Stimulated activated naive B cell treated with anti-CD40 and anti-IgM and Interleukin-4, amounts not matched to agents 10 μg/mL and 1 μg/mL and 100 μg/mL, for 72 hours (primary cell): Measurements from ENCODE around the gene MYBPC2.

ENCODE experiments used
- ATAC-seq, 2 donors: fragments of 150-1000 bp; cut with Tn5 transposase; replicated peaks; 2 replicates each; pipeline ENCODE4 v1.10.0; 2021; ENCODE audit warnings: moderate library complexity in 1 of 2
- DNase-seq: peaks from one replicate; pipeline ENCODE4 v3.0.0; 2021
- H3K27ac Mint-ChIP-seq: one replicate; pipeline ENCODE4 v1.8.0; 2022; ENCODE audit warnings: mild to moderate bottlenecking, mixed read lengths
- H3K27me3 Mint-ChIP-seq, 2 donors: one replicate each; pipeline ENCODE4 v1.8.0; 2022; ENCODE audit warnings: mixed read lengths in 2 of 2
- H3K36me3 Mint-ChIP-seq, 2 donors: one replicate each; pipeline ENCODE4 v1.8.0; 2022; ENCODE audit warnings: mixed read lengths in 2 of 2, mild to moderate bottlenecking in 1 of 2
- H3K4me1 Mint-ChIP-seq, 2 donors: one replicate each; pipeline ENCODE4 v1.8.0; 2022; ENCODE audit warnings: mixed read lengths in 2 of 2, mild to moderate bottlenecking in 1 of 2
- H3K4me3 Mint-ChIP-seq, 2 donors: one replicate each; pipeline ENCODE4 v1.8.0; 2022; ENCODE audit warnings: mild to moderate bottlenecking in 2 of 2, mixed read lengths in 2 of 2, moderate library complexity in 1 of 2
- H3K9me3 Mint-ChIP-seq, 2 donors: one replicate each; pipeline ENCODE4 v1.8.0; 2022; ENCODE audit warnings: mixed read lengths in 2 of 2, mild to moderate bottlenecking in 1 of 2

The MYBPC2 gene

DNA sequence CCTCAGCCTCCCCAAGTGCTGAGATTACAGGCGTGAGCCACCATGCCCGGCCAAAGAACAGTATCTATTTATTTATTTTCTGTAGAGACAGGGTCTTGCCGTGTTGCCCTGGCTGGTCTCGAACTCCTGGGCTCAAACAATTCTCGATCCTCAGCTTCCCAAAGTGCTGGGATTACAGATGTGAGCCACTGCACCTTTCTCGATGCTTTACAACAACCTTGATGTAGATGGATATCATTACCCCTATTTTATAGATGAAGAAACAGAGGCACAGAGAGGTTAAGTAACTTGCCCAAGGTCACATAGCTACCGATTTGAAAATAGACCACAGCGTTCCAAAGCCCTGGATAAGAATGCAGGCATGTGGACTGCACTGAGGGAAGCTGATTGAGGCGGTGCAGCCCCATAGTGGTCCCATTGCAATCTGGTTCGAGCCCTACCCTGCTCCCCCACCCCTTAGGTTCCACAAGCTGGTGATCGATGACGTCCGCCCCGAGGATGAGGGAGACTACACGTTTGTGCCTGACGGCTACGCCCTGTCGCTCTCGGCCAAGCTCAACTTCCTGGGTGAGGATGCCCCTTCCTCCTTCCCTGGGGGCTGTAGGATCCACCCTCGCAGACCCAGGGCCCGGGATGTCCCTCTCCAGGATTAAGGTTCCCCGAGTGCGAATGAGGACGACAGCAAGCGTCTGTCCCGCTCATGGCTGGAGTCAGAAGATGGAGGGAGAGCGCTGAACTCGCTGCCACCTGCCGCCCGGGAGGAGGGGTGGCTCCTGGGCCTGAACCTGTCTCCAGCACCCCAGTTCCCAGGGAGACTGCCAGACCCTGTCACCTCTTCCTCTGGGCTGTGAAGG, 17.9 kb downstream of the MYBPC2 start:
- H3K9me3 Mint-ChIP-seq = no peaks in the 10 kb centered on the region
- peaks cover 16 to 17% of the 10 kb centered on the region in 2 donors for H3K36me3 Mint-ChIP-seq
- H3K27ac Mint-ChIP-seq = no peak overlapping the region
- no peak for ATAC-seq
- no peak overlapping the region for H3K4me3 Mint-ChIP-seq
- no peak for DNase-seq
- peaks cover 6 to 9% of the 10 kb centered on the region in 2 donors for H3K4me1 Mint-ChIP-seq
- H3K27me3 Mint-ChIP-seq = no peaks in the 10 kb centered on the region

DNA sequence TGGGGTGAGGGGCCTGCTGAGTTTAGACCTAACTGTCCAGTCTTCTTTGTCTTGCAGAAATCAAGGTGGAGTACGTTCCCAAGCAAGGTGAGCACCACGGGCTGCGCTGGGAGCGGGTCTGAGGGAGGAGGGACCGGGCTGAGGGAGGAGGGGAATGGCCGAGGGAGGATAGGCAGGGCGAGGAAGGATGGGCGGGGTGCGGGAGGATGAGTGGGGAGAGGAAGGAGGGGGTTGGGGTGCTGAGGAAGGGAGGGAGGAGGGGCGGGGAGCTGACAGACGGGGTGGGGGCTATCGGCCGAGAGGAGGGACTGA, 18.5 kb downstream of the MYBPC2 start:
- DNase-seq (no peak), ATAC-seq (no peak)
- peaks cover 0 to 5% of the 10 kb centered on the region in 2 donors for H3K9me3 Mint-ChIP-seq
- H3K36me3 Mint-ChIP-seq = peaks cover 18 to 19% of the 10 kb centered on the region in 2 donors
- H3K27me3 Mint-ChIP-seq = no peaks in the 10 kb centered on the region
- H3K4me3 Mint-ChIP-seq = no peak overlapping the region
- H3K4me1 Mint-ChIP-seq = peaks cover 6 to 9% of the 10 kb centered on the region in 2 donors
- no peak overlapping the region for H3K27ac Mint-ChIP-seq

DNA sequence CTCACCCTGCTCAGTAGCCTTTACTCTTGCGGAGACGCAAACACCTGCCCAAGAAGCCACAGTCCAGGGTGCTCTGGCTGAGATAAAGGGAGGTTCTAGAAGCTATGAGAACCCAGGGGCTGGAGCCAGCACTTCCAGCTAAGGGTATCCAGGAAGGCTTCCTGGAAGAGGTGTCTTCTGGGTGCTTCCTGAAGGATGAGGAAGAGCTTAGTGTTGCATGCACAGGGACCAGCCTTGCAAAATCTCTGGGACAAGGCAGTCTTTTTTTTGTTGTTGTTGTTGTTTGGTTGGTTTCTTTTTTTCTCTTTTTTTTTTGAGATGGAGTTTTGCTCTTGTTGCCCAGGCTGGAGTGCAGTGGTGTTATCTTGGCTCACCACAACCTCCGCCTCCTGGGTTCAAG, 20.6 kb downstream of the MYBPC2 start:
- peaks cover 5 to 9% of the 10 kb centered on the region in 2 donors for H3K4me1 Mint-ChIP-seq
- H3K36me3 Mint-ChIP-seq = peaks cover 17 to 19% of the 10 kb centered on the region in 2 donors
- ATAC-seq (no peak), DNase-seq (no peak)
- H3K27me3 Mint-ChIP-seq = no peaks in the 10 kb centered on the region
- peaks cover 0 to 5% of the 10 kb centered on the region in 2 donors for H3K9me3 Mint-ChIP-seq
- H3K4me3 Mint-ChIP-seq = no peak overlapping the region
- no peak overlapping the region for H3K27ac Mint-ChIP-seq

DNA sequence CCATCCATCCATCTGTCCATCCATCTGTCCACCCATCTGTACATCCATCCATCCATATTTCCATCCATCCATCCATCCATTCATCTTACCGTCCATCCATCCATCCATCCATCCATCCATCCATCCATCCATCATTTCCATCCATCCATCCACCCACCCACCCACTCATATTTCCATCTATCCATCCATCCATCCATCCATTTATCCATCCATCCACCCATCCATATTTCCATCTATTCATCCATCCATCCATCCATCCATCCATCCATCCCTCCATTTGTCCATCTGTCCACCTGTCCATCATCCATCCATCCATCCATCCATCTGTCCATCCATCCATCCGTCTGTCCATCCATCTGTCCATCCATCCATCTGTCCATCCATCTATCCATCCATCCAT, 23.3 kb downstream of the MYBPC2 start:
- no peak overlapping the region for H3K27ac Mint-ChIP-seq
- no peaks in the 10 kb centered on the region for H3K27me3 Mint-ChIP-seq
- H3K4me1 Mint-ChIP-seq = peaks cover 16 to 26% of the 10 kb centered on the region in 2 donors
- no peak overlapping the region for H3K4me3 Mint-ChIP-seq
- H3K36me3 Mint-ChIP-seq = peaks cover 17 to 18% of the 10 kb centered on the region in 2 donors
- ATAC-seq (no peak), DNase-seq (no peak)
- H3K9me3 Mint-ChIP-seq = peaks cover 0 to 5% of the 10 kb centered on the region in 2 donors

DNA sequence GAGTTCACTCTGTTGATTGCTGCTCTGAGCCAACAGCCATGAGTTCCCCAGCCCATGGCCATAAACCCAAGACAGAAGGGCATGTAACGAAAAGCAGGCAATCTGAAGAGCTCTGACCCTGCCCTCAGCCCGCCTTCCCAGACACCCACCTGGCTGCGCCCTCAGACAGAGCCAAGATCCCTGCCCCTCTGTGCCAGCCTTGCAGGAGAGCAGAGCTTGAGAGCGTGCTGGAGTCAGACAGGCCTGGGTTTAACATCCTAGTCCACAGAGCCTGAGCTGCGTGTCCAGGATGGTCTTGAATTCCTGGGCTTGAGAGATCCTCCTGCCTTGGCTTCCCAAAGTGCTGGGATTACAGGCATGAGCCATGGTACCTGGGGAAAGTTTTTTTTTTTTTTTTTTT, 24.6 kb downstream of the MYBPC2 start:
- Mint-ChIP-seq H3K9me3 (peaks cover 0 to 5% of the 10 kb centered on the region in 2 donors), H3K4me3 (no peak overlapping the region), H3K27me3 (no peaks in the 10 kb centered on the region), H3K4me1 (peaks cover 19 to 32% of the 10 kb centered on the region in 2 donors), H3K36me3 (peaks cover 17% of the 10 kb centered on the region in 2 donors), H3K27ac (no peak overlapping the region)
- DNase-seq = no peak
- ATAC-seq = no peak

DNA sequence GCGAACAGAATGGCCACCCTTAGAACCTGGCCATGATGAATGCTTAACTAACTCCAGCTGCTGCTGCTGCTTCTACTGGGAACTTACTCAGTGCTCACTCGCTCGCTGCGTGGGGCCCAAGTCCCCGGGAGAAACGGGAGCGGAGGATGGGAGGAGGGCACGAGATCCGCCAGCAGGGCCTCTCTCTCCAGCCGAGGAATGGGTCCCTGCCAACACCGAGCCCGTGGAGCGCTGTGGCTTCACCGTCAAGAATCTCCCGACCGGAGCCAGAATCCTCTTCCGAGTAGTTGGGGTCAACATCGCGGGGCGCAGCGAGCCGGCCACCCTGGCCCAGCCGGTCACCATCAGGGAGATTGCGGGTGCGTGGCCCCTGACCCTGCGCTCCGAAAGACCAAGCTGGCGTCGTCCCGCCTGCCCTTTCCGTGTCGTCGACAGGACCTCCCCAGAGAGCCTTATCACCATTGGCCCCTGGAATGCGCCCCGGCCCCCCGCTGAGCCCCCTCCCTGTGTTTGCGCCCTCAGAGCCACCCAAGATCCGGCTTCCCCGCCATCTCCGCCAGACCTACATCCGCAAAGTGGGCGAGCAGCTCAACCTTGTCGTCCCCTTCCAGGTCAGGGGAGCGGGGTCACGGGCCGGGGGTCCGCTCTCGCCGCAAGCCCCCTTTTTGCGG, 25.8 kb downstream of the MYBPC2 start:
- H3K27me3 Mint-ChIP-seq = no peaks in the 10 kb centered on the region
- H3K4me1 Mint-ChIP-seq = peaks cover 19 to 32% of the 10 kb centered on the region in 2 donors
- peak overlapping the region in 1 of 2 donors; percentile 26 for H3K4me3 Mint-ChIP-seq
- H3K9me3 Mint-ChIP-seq = peaks cover 0 to 5% of the 10 kb centered on the region in 2 donors
- ATAC-seq (no peak), DNase-seq (no peak)
- no peak overlapping the region for H3K27ac Mint-ChIP-seq
- H3K36me3 Mint-ChIP-seq = peaks cover 17% of the 10 kb centered on the region in 2 donors

DNA sequence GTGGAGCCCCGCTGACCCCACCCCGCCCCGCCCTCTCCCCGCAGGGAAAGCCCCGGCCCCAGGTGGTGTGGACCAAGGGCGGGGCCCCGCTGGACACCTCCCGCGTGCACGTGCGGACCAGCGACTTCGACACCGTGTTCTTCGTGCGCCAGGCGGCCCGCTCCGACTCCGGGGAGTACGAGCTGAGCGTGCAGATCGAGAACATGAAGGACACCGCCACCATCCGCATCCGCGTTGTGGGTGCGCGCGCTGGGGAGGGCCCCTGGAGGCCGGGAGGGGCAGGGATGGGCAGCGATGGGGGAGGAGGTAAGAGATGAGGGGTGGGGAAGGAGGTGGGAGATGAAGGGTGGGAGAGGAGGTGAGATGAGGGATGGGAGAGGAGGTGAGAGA, 26.4 kb downstream of the MYBPC2 start:
- Mint-ChIP-seq H3K4me3 (no peak overlapping the region), H3K36me3 (peaks cover 16 to 17% of the 10 kb centered on the region in 2 donors), H3K27ac (no peak overlapping the region), H3K4me1 (peaks cover 19 to 32% of the 10 kb centered on the region in 2 donors), H3K27me3 (no peaks in the 10 kb centered on the region), H3K9me3 (peaks cover 0 to 5% of the 10 kb centered on the region in 2 donors)
- ATAC-seq = no peak
- no peak for DNase-seq

DNA sequence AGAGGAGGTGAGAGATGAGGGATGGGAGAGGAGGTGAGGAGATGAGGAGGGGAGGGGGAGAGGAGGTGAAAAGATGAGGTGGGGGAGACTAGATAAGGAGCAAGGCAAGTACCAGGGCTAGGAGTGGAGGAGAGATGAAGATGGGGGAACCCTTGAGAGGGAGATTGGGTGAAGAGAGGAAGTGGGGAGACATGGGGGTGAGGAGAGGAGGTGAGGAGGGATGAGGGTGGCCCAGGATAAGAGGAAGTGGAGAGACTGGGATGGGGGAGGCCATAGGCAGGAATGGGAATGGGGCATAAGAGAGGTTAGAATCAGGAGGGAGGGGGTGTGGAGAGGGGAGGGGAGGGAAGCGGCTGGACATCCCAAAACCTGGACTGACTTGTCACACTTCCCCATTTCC, 26.9 kb downstream of the MYBPC2 start:
- DNase-seq = no peak
- ATAC-seq = no peak
- peak overlapping the region; percentile 45 to 77 for H3K4me3 Mint-ChIP-seq
- peaks cover 19 to 30% of the 10 kb centered on the region in 2 donors for H3K4me1 Mint-ChIP-seq
- peak overlapping the region; percentile 92 for H3K27ac Mint-ChIP-seq
- peaks cover 0 to 5% of the 10 kb centered on the region in 2 donors for H3K9me3 Mint-ChIP-seq
- H3K27me3 Mint-ChIP-seq = no peaks in the 10 kb centered on the region
- H3K36me3 Mint-ChIP-seq = peaks cover 16 to 17% of the 10 kb centered on the region in 2 donors

DNA sequence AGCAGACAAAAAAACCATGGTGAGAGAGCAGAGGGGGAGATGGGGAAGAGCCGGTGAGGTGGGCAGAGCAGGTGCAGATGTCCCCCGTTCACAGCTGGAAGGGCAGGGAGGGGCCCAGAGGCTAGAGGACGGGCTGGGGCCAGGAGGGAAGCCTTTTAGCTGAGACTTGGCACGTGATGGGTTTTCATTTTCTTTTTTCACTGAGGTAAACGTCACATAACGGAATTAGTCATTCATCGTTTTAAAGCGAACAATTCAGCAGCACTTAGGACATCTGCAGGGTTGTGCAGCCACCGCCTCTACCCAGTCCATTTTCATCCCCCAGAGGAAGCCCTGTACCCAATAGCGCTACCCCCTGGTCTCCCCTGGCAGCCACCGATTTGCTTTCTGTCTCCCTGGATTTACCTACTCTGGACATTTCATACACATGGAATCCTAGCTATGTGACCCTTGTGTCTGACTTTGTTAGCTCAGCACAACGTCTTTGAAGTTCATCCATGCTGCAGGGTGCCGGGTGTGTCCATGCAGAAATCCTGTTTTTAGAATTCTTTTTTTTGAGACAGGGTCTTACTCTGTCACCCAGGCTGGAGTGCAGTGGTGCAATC, 27.6 kb downstream of the MYBPC2 start:
- Mint-ChIP-seq H3K4me1 (peaks cover 18 to 24% of the 10 kb centered on the region in 2 donors), H3K27ac (peak overlapping the region; percentile 92), H3K9me3 (peaks cover 0 to 5% of the 10 kb centered on the region in 2 donors), H3K36me3 (peaks cover 12 to 14% of the 10 kb centered on the region in 2 donors), H3K27me3 (no peaks in the 10 kb centered on the region), H3K4me3 (peak overlapping the region; percentile 45 to 77)
- ATAC-seq = peak; percentile 85 to 88
- peak; percentile 63 for DNase-seq

DNA sequence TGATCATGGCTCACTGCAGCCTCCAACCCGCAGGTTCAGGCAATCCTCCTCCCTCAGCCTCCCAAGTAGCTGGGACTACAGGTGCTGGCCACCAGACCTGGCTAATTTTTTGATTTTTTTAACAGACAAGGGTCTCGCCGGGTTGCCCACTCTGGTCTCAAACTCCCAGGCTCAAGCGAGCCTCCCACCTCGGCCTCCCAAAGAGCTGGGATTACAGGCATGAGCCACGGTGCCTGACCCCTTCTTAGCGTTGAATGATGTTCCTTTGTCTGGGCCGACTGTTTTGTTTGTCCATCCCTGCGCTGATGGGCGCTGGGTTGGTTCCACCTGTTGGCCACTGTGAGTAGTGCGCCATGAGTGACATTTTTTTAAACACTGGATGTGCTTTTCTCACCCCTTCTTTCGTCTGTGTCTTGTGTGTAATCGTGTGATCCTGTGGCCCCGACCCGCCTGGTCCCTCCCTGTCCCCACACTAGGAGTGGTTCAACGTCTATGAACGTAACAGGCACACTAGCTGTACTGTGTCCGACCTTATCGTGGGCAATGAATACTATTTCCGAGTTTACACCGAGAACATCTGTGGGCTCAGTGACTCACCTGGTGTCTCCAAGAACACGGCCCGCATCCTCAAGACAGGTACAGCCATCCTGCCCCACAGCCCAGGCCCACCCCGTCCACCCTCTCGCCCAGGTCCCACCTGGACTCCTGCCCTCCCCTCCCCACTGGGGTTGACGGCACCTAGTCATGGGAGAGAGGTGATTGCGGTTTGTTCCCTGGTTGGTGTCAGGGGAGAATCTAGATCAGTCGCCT, 28.6 kb downstream of the MYBPC2 start:
- no peaks in the 10 kb centered on the region for H3K9me3 Mint-ChIP-seq
- peak overlapping the region; percentile 86 for H3K27ac Mint-ChIP-seq
- peak; percentile 62 to 71 for ATAC-seq

DNA sequence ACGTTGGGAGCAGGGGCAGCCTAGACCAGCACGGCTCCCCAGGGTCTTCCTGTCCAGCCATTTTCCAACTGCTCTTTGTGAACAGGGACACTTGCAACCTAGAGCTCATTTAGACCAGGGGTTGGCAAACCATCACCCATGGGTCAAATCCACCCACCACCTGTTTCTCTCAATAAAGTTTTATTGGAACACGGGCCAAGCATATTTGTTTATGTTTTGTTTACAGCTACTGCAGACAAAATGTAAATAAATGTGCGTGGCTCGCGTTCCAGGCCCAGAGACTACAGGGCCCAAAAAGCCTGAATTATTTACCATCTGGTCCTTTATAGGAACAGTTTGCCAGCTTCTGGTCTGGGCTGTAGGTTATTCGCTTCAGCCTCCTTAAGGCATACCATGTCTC, 30.3 kb downstream of the MYBPC2 start:
- DNase-seq (no peak), ATAC-seq (no peak)
- Mint-ChIP-seq H3K36me3 (no peaks in the 10 kb centered on the region), H3K27ac (no peak overlapping the region), H3K4me1 (peaks cover 17 to 23% of the 10 kb centered on the region in 2 donors), H3K9me3 (no peaks in the 10 kb centered on the region), H3K27me3 (no peaks in the 10 kb centered on the region), H3K4me3 (no peak overlapping the region)

More for the DNA sequence above, 28.6 kb downstream of the MYBPC2 start:
- Mint-ChIP-seq H3K27me3 (no peaks in the 10 kb centered on the region), H3K36me3 (peaks cover 5 to 6% of the 10 kb centered on the region in 2 donors), H3K4me3 (peak overlapping the region; percentile 21 to 64), H3K4me1 (peaks cover 17 to 23% of the 10 kb centered on the region in 2 donors)
- peak; percentile 71 for DNase-seq

DNA sequence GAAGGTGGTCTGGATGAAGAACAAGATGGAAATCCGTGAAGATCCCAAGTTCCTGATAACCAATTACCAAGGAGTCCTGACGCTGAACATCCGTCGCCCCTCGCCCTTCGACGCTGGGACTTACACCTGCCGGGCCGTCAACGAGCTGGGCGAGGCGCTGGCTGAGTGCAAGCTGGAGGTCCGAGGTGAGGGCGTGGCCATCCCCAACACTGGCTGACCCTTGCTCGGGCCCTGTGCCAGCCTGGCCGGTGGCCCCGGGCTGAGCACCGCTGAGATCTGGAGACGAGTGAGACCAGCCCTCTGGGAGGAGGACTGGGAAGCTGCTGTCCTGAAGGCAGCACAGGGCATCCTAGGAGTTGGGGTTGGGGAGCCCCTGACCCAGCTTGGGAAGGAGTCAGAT, 31.7 kb downstream of the MYBPC2 start:
- DNase-seq = no peak
- H3K27me3 Mint-ChIP-seq = no peaks in the 10 kb centered on the region
- no peak overlapping the region for H3K27ac Mint-ChIP-seq
- H3K4me1 Mint-ChIP-seq = peaks cover 17 to 23% of the 10 kb centered on the region in 2 donors
- ATAC-seq = no peak
- no peaks in the 10 kb centered on the region for H3K36me3 Mint-ChIP-seq
- no peaks in the 10 kb centered on the region for H3K9me3 Mint-ChIP-seq
- H3K4me3 Mint-ChIP-seq = no peak overlapping the region

DNA sequence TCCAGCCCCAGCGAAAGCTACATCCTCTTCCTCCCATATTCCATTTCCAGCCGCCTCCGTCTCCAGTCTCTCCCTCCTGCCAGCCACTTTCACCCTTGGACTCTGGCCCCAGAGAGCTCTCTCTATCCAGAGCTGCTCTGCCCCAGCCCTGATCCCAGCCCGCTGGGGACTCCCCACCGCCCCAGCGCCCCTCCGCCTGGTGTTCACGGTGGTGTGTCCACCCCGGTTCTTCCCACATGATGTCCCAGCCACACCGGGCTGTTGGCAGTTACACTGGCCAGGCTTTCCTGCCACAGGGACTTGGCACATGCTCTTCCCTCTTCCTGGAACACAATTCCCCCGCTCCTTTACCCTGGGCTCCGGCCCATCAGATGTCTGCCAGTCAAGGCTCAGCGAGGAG, 32.3 kb downstream of the MYBPC2 start:
- Mint-ChIP-seq H3K4me3 (no peak overlapping the region), H3K27ac (no peak overlapping the region), H3K27me3 (no peaks in the 10 kb centered on the region), H3K9me3 (no peaks in the 10 kb centered on the region), H3K36me3 (no peaks in the 10 kb centered on the region), H3K4me1 (peaks cover 12 to 16% of the 10 kb centered on the region in 2 donors)
- DNase-seq = no peak
- no peak for ATAC-seq
